Activated CD8-positive, alpha-beta memory T cell treated with anti-CD3 and anti-CD28 coated beads, Interleukin-2, amount 50 U/mL, for 1 hour (primary cell): ENCODE measurements around the gene SLC17A7.
"Not testable (repeated sequence)": the region's sequence is repeated elsewhere in the genome, so short reads cannot be mapped to it uniquely, and the experiment has no call there.

ENCODE experiments used
- DNase-seq: peaks from one replicate; pipeline ENCODE4 v3.0.0-alpha.2; 2020; ENCODE audit errors: extremely low read depth

SLC17A7 gene

DNA sequence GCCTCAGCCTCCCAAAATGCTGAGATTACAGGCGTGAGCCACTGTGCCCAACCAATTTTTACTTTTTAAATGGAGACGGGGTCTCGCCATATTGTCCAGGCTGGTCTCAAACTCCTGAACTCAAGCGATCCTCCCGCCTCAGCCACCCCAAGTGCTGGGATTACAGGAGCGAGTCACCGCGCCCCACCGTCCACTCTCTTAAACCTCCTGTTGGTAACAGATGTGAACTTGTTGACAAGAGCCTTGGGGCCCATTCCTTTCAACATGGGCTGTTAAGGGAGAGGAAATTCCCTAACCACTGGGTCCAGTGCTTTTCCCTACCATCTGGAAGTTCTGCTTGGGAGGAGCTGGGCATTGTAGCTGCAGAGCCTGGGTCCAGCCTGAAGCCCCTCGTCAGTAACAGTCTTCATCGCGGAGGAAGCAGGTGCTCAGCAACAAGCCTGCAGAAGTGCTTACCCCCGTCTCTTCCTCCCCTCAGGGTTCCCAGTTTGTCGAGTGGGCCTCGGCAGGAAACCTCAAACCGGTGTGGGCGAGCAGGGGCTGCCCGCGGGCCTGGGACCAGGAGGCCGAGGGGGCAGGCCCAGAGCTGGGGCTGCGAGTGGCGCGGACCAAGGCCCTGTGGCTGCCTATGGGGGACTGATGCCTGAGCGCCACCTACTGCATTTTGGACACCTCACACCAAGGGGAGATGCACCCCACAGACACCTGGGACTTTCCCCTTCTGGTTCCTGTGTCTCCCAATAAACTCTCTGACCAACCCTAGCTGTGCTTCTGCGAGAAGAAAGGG is 28.7 kb upstream of the SLC17A7 start:
- peak; percentile 64 for DNase-seq

DNA sequence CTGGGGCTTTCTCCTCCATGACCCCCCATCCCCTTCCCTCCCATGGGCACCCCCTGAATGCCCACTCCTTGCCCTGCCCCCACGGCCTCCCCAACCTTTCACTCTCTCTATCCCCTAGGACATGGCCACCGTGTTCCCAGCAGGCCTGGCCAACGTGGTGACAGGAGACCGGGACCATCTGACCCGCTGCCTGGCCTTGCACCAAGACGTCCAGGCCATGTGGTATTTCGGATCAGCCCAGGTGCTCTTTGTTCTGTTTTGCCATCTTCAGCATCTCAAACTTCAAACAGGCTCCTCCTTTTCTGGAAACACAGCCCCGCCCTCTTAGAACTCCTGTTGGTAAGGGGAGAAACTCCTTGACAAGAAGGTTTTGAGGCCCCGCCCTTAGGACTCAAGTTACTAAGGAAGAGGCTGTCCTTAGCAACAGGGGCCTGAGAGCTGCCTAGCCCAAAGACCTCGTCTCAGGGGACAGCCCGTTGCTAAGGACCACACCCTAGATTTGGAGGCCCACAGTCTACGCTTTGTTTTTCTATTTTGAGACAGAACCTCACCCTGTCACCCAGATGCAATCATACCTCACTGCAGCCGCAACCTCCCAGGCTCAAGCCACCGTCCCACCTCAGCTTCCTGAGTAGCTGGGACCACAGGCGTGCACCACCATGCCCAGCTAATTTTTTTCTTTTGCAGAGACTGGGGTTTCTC is 27.6 kb upstream of the SLC17A7 start:
- peak; percentile 98 for DNase-seq

DNA sequence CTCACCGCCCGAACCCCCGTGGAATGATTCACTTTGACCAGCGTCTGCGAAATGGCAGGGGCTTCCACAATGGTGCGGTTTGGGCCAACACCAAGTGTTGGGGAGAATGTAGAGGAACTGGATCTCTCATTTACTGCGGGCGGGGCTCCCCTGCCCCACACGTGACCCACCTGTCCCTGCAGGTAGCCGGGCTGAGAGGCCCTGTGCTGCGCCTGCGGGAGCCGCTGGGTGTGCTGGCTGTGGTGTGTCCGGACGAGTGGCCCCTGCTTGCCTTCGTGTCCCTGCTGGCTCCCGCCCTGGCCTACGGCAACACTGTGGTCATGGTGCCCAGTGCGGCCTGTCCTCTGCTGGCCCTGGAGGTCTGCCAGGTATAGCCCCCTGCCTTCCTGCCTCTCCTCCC is 26.9 kb upstream of the SLC17A7 start:
- DNase-seq, result no peak

DNA sequence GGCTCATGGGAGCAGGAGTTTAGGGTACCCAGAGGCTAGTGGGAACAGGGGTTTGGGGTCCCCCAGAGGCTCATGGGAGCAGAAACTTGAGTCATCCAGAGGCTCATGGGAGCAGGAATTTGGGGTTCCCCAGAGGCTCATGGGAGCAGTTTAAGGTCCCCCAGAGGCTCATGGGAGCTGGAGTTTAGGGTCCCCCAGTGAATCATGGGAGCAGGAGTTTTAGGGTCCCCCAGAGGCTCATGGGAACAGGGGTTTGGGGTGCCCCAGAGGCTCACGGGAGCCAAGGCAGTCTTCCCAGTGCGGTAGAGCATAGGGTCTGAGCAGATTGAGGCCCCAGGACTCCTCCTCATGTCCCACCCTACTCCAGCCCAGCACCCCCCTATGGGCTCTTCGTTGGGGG is 24.0 kb upstream of the SLC17A7 start:
- no peak for DNase-seq

DNA sequence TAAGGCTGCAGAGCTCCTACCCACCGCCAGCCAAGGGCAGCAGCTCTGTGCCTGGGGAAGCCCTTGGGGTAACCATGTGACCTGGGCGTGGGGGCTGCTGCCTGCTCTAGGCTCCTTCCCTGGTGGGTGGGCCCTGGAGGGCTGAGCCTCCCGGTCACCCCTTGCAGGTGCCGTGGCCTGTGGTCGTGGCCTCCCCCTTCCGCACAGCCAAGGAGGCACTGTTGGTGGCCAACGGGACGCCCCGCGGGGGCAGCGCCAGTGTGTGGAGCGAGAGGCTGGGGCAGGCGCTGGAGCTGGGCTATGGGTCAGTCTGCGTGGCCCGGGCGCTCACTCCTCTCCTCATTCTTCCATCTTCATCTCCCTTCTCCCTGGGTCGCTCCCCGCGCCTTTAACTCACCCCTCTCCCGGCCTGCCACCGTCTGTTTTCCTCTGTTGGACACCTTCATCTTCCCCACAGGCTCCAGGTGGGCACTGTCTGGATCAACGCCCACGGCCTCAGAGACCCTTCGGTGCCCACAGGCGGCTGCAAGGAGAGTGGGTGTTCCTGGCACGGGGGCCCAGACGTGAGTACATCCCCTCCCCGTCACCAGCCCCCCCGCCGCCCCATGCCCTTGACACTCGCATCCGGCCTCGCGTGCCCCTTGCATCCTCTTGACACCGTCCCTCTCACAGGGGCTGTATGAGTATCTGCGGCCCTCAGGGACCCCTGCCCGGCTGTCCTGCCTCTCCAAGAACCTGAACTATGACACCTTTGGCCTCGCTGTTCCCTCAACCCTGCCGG is 22.8 kb upstream of the SLC17A7 start:
- no peak for DNase-seq

DNA sequence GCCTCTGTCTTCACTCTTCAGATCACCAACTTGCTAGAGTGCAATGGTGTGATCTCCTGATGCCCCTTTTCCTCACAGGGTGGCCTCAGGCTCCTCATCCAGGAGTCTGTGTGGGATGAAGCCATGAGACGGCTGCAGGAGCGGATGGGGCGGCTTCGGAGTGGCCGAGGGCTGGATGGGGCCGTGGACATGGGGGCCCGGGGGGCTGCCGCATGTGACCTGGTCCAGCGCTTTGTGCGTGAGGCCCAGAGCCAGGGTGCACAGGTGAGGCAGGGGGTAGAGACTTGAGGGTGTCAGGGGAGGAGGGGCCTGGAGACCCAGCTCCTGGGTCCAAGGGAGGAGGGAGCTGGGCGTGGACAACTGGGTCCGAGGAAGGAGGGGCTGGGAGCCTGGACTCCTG is 21.2 kb upstream of the SLC17A7 start:
- no peak for DNase-seq

DNA sequence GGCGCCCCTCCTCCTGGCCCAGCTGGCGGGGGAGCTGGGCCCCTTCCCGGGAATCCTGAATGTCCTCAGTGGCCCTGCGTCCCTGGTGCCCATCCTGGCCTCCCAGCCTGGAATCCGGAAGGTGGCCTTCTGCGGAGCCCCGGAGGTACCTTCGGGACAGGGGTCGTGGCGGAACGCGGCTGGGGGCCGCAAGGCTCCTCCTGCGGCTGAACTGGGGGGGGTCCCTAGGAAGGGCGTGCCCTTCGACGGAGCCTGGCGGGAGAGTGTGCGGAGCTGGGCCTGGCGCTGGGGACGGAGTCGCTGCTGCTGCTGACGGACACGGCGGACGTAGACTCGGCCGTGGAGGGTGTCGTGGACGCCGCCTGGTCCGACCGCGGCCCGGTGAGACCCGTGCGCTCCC is 20.3 kb upstream of the SLC17A7 start:
- no peak for DNase-seq

DNA sequence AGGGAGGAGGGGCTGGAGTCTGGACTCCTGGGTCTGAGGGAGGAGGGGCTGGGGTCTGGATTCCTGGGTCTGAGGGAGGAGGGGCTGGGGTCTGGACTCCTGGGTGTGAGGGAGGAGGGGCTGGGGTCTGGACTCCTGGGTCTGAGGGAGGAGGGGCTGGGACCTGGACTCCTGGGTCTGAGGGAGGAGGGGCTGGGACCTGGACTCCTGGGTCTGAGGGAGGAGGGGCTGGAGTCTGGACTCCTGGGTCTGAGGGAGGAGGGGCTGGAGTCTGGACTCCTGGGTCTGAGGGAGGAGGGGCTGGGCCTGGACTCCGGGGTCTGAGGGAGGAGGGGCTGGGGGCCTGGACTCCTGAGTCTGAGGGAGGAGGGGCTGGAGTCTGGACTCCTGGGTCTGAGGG is 19.8 kb upstream of the SLC17A7 start:
- not testable (repeated sequence) for DNase-seq

DNA sequence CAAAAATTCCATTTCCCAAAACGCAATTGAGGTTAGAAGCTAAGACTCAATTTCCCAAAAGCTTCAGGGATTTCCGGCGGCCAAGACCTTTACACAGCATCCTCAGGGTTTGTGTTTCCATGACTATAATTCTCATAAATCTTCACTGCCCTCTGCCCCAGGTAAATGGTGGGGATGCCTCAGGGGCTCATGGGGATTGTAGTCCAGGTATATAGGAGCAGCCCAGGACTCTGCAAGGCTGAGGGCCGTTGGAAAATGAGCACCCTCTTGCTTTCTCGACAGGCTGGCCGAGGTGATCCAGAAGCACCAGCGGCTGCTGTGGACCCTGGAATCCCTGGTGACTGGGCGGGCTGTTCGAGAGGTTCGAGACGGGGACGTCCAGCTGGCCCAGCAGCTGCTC is 18.1 kb upstream of the SLC17A7 start:
- DNase-seq, result no peak

DNA sequence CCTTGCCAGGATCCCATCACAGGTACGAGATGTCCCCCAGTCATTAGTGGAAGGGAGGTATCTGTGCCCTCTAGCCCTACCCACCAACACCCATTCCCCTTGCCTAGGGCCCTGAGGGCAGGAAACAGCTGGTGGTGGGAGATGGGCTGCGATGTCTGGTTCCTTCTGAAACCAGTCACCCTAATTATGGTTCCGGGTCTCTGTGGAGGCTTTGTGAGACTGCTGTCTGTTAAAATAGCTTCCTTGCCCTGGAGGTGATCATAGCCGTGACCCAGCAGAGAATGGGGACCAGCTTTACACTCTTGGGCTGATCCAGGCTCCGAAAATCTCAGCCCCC is 17.2 kb upstream of the SLC17A7 start:
- DNase-seq, result no peak

DNA sequence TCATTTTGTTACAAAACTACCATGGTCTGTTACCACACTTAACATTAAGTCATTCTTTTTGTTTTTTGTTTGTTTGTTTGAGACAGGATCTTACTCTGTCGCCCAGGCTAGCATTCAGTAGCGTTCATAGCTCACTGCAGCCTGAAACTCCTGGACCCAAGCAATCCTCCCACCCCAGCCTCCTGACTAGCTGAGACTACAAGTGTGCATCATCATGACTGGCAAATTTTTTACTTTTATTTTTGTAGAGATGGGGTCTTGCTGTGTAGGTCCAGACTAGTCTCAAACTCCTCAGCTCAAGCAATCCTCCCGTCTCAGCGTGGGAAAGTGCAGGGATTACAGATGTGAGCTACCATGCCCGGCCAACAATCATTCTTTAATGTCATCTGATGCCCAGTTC is 15.0 kb upstream of the SLC17A7 start:
- no peak for DNase-seq

DNA sequence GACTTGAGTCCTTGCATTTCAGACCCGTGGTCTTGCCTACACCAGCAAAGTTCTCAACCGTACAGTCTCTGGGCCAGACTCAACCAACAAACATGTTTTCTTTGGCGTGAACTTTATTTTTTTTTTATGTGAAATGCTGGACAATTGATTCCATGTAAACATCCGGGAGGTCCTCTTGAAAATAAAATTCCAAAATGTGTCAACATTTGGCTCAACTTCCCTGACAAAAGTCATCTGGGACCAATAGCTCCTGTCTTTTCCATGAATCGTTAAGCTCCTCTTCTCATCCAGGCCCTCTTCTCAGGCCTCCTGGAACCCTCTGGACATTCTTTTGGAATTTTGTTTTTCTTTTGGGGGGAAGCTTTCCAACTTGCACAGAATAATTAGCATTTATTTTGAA is 14.4 kb upstream of the SLC17A7 start:
- DNase-seq, result no peak

DNA sequence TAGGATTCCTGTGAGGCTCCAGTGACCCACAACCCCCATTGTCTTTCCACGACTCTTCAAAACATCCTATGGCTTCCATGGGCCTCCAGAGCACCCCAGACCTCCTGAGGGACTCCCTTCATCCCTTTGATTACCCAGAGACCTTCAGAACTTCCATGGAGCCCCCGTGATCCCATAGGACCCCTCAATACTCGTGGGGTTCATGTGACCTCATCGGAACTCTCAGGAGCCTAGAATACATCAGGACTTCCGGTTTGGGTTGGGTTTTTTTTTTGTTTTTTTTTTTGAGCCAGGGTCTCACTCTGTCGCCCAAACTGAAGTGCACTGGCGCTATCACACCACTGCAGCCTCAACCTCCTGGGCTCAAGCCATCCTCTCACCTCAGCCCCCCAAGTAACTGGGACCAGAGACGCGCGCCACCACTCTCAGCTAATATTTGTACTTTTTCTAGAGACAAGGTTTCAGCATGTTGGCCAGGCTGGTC is 12.5 kb upstream of the SLC17A7 start:
- DNase-seq, result no peak

DNA sequence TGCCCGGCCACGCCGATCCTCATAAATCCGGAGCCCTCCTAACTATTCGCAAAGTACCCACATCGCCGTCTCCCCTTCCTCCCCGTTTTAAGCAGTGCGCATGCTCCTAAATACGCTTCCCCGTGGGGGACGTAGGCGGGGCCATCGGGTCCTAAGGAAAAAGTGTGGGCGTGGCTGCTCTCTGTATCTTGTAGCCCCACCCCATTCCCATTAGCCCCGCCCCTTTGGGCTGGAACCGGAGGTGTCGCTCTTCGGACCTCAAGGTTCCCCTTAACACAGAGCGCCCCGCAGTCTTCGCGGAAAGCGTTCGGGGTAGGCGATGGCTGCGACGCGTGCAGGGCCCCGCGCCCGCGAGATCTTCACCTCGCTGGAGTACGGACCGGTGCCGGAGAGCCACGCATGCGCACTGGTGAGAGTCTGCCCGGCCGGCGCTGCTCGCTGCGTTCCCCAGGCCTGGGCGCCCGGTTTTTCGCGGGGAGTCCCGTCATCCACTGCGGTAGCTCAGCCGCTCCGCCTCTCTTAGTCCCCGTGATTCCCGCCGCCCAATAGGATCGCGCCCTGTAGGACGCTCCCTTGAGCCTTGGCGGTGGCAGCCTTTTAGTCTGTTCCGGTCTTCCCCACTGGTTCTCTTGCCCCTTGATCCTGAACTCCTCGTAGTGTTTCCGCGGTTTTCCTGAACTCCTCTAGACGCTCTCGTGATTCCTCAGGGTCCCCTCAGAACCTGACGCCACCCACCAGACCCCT is 11.9 kb upstream of the SLC17A7 start, which contains the start of gene ALDH16A1:
TSS of gene ALDH16A1 (plus strand) at position 213 of the 744 bp plus-strand sequence. CDS start at position 320, 107 bp downstream.
- DNase-seq, result peak; percentile 95

DNA sequence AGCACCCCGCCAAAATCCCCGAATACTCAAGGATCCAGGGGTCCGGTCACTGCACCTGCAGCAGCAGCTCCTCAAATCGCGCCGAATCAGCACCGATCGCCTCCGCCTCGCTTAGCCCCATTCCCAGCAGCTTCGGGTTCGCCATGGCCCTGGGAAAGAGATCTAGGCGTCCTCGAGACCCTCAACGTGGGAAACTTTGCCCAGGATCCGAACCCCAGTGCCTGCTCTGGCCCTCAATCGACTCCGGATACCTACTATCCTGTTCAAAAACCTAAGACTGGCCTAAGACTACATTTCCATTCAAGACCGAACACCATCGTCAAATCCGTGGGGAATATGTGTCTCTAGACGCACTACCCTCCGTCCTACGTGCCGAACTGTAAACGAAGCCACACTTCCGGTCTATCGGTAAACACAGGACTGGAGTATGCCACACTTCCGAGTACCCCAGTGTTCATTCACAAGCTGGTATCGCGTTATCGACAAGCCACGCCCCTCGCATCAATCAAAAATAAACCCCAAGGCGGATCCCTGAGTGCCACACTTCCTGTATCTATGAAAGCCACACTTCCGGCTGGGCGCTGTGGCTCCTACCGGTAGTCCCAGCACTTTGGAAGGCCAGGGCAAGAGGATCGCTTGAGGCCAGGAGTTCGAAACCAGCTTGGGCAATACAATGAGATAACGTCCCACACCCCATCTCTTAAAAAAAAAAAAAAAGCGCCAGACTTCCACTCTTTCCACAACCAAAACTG is 10.3 kb upstream of the SLC17A7 start, which contains the start of gene PIH1D1:
TSS of gene PIH1D1 (minus strand) at position 385 of the 752 bp plus-strand sequence. CDS start at position 145, 240 bp downstream.
- peak; percentile 96 for DNase-seq

DNA sequence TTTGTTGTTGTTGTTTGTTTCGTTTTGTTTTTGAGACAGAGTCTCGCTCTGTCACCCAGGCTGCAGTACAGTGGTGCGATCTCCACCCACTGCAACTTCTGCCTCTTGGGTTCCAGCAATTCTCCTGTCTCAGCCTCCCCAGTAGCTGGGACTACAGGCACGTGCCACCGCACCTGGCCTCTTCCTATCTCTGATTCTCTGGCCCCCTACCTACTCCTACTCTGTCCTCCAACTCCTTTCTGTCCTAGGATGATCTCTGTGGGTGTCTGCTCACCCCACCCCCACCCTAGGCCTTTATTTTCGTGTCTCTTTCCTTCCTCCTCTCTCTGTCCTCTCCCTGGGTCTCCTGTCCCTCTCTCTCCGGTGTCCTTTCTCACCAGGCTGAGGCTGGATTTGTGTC is 9.1 kb upstream of the SLC17A7 start:
- DNase-seq, result no peak

DNA sequence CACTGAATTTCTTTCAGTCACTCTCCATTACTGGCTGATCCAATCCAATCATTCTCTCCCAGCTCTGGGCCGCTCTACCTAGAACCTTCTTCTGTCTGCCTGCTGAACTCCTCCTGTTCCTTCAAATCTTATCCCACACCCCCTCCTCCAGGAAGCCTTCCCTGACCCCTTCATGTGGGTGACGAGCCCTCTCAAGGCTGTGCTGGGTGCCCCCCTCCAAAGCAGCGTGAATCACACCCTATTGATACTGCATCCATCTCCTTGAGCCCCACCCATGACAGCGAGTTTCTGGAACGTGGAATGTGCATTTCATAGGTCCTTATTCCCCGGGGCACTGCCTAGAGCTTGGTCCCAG is 7.1 kb upstream of the SLC17A7 start:
- no peak for DNase-seq

DNA sequence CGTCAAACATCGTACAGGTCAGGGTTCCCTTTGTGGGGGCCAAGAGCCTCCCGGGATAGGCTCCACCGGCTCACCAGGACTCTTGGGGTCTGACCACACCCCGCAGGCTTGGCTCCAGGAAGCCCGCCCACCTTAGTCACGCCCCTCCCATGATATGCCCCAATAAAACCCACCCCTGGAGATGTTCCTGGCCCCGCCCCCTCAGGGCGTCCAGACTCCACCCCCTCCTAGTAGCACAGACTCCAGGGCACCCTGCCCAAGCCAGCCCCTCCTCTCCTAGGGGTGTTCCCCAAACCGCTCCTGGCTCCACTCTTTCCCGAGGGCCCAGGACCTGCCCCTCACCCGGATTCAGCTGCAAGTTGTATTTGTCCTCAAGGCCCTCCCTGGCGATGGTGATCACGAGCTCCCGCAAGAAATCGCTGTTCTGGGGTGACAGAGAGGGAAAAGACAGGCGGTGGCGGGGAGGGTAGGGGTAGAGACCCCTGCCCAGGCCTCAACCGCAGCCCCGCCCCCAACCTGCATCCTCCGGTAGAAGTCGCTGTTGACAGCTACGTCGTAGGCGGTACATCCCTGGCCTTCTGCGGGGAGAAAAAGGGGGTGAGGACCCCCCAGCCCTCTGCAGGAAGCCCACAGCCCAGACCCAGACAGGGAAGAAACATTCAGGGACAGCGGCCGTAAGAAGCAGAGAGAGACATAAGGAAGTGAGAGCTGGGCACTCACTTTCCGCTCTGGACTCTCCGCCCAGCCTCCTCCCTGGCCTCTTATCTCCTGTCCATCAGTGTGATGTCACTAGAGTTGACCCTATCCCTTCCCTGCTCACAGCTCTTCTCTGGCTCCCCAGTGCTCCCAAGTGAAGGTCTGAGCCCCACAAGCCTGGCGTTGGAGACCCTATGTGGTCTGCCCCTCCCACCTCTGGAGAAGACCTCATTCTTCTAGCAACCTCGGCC is 6.4 kb upstream of the SLC17A7 start:
- DNase-seq, result no peak

DNA sequence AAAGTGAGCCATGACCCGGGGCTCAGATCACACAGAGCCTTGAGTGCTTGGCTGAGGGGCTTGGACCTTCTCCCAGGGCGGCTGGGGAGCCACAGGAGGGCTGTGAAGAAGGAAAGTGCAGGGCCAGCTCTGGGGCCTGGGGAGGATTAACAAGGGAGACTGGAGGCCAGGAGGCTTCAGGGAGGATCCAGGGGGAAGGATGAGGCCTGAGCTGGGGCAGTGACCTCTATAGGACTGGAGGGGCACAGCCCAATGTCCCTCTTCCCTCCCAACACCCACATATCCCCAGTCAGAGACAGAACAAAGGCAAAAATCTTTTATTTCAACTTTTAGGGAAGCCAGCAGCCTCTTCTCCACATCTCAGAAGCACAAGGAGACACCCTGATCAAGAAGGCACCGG is 4.7 kb upstream of the SLC17A7 start:
- DNase-seq, result no peak
